Astrocyte (in vitro differentiated cells and primary cell): Measurements from ENCODE around the gene GTF2F2.

ENCODE experiments used
- EZH2 ChIP-seq: IDR thresholded peaks from 2 replicates; pipeline ENCODE4 v1.6.1; 2012; ENCODE audit warnings: mild to moderate bottlenecking, low read length, inconsistent platforms; ENCODE audit not compliant: insufficient read depth
- TF ChIP-seq, protein P1 (sequence below): IDR thresholded peaks from 2 replicates; pipeline ENCODE4 v1.5.1; 2011; ENCODE audit warnings: low read depth, mild to moderate bottlenecking, inconsistent platforms, low read length, moderate library complexity; ENCODE audit not compliant: insufficient read depth

DNA sequence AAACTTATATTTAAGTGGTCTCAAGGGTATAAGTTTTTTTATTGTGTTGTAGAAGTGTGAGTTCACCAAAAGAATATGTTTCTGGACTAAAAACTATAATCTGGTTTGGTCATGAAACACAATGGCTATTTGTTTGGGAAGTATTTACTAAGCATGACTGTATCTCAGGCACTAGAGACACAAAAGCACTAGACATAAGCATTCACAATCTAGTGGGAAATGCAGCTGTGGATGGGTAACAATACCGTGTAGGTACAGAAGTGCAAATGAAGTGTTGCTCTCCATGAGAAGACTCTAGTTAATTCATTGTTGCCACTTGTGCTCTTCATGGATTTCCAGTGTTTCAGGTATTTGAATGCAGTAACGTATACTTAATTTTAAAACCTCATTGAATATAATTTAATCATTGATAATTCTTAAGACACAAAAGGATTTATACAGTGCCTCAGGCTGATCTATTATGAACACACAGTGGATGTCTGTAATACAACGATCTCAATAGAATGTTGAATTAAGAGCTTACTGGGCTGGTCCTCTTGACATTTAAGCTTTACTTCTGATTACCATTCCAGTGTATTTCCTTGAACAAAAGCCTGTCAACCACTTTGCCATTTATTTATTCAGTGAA is 169.7 kb downstream of the GTF2F2 start:
- TF ChIP-seq EZH2, result no peak
- TF ChIP-seq, protein P1, sequence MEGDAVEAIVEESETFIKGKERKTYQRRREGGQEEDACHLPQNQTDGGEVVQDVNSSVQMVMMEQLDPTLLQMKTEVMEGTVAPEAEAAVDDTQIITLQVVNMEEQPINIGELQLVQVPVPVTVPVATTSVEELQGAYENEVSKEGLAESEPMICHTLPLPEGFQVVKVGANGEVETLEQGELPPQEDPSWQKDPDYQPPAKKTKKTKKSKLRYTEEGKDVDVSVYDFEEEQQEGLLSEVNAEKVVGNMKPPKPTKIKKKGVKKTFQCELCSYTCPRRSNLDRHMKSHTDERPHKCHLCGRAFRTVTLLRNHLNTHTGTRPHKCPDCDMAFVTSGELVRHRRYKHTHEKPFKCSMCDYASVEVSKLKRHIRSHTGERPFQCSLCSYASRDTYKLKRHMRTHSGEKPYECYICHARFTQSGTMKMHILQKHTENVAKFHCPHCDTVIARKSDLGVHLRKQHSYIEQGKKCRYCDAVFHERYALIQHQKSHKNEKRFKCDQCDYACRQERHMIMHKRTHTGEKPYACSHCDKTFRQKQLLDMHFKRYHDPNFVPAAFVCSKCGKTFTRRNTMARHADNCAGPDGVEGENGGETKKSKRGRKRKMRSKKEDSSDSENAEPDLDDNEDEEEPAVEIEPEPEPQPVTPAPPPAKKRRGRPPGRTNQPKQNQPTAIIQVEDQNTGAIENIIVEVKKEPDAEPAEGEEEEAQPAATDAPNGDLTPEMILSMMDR, result no peak
